ENCODE results near the gene ITPR3.

- TF ChIP-seq CTCF (IDR thresholded peaks at IDR 0.05), result no peak
- no peak for TF ChIP-seq POLR2A (IDR thresholded peaks at IDR 0.05)
These were observed 12.0 kb downstream of the ITPR3 start for GRCh38 chr6:33633084-33633461.

Data from lower leg skin (tissue), 3 donors.